Thoracic aorta (tissue), 2 donors: Measurements from ENCODE around the gene DPYD. TPM values are rescaled to one million over a fixed set of nuclear protein-coding genes. Genes with fewer than 3 reads are reported as not detected.

Experiments
- ATAC-seq: fragments of 150-250 bp; one replicate; pipeline ENCODE4 v1.8.0; 2017; ENCODE audit warnings: low read depth; ENCODE audit not compliant: insufficient number of reproducible peaks, low FRiP score
- DNase-seq: peaks from one replicate; pipeline ENCODE4 v3.0.0-alpha.2; 2020; ENCODE audit warnings: low spot score
- H3K27ac ChIP-seq, 2 donors: fragments of 200-600 bp; sonication (generic); 1 replicate in 1 of 2; 2 replicates in 1 of 2; pipeline ENCODE4 v1.5.1; 2016; ENCODE audit warnings: mild to moderate bottlenecking in 2 of 2, moderate library complexity in 2 of 2
- H3K27me3 ChIP-seq: fragments of 200-600 bp; sonication (generic); replicated peaks from 2 replicates; pipeline ENCODE4 v1.6.0; 2016; ENCODE audit warnings: mild to moderate bottlenecking; ENCODE audit not compliant: insufficient read depth
- H3K36me3 ChIP-seq: fragments of 200-600 bp; sonication (generic); one replicate; pipeline ENCODE4 v1.5.1; 2016
- H3K4me1 ChIP-seq, 2 donors: fragments of 200-600 bp; sonication (generic); 1 replicate in 1 of 2; 2 replicates in 1 of 2; pipeline versions ENCODE4 v1.5.1 to v1.6.0; 2016; ENCODE audit warnings: low read depth in 2 of 2, mild to moderate bottlenecking in 1 of 2; ENCODE audit not compliant: control insufficient read depth in 1 of 2
- H3K4me3 ChIP-seq: fragments of 200-600 bp; sonication (generic); 2 replicates; pipeline ENCODE4 v1.5.1; 2016; ENCODE audit warnings: mild to moderate bottlenecking
- H3K9me3 ChIP-seq: fragments of 200-600 bp; sonication (generic); 2 replicates; pipeline ENCODE4 v1.5.1; 2016
- CTCF ChIP-seq: fragments of 200-600 bp; sonication (generic); IDR thresholded peaks from one replicate; pipeline ENCODE4 v1.5.1; 2019; ENCODE audit warnings: antibody characterized with exemption
- total RNA-seq, 2 donors: library from RNA; depleted of rRNA; stranded (reverse); fragments of >200 nt; gene quantifications; one replicate each; pipeline versions ENCODE4 v1.1.0 to v1.2.3, GENCODE V29; 2016

DPYD gene
- total RNA-seq, 2 donors from 2014 or later: 29.1 to 44.2 TPM

- no peak for TF ChIP-seq CTCF
- no peak for DNase-seq
- Histone ChIP-seq H3K36me3 (no peaks in the 10 kb centered on the region), H3K9me3 (no peaks in the 10 kb centered on the region), H3K4me1 (no peaks in the 10 kb centered on the region), H3K27ac (no peak overlapping the region), H3K4me3 (no peak overlapping the region), H3K27me3 (no peaks in the 10 kb centered on the region)
- ATAC-seq: no peak
Observed at GRCh38 chr1:97271916-97272788, 648.7 kb downstream of the DPYD start.

GRCh38 chr1:97270508-97271307 lies 650.1 kb downstream of the DPYD start:
- DNase-seq: no peak
- Histone ChIP-seq H3K27ac (no peak overlapping the region), H3K4me1 (no peaks in the 10 kb centered on the region), H3K4me3 (no peak overlapping the region), H3K9me3 (no peaks in the 10 kb centered on the region), H3K27me3 (no peaks in the 10 kb centered on the region), H3K36me3 (no peaks in the 10 kb centered on the region)
- TF ChIP-seq CTCF: no peak
- no peak for ATAC-seq

GRCh38 chr1:97265630-97266029 lies 655.2 kb downstream of the DPYD start:
- no peak for DNase-seq
- H3K4me1 ChIP-seq: no peaks in the 10 kb centered on the region
- no peak overlapping the region for H3K4me3 ChIP-seq
- no peaks in the 10 kb centered on the region for H3K36me3 ChIP-seq
- no peaks in the 10 kb centered on the region for H3K27me3 ChIP-seq
- ATAC-seq: no peak
- TF ChIP-seq CTCF: no peak
- no peak overlapping the region for H3K27ac ChIP-seq
- H3K9me3 ChIP-seq: no peaks in the 10 kb centered on the region

- no peak for ATAC-seq
- TF ChIP-seq CTCF: no peak
- H3K9me3 ChIP-seq: no peaks in the 10 kb centered on the region
Observed at GRCh38 chr1:97262842-97263241, 658.0 kb downstream of the DPYD start.

GRCh38 chr1:97258597-97258996 lies 662.2 kb downstream of the DPYD start:
- no peak for TF ChIP-seq CTCF
- no peaks in the 10 kb centered on the region for H3K27me3 ChIP-seq
- no peak overlapping the region for H3K27ac ChIP-seq
- no peaks in the 10 kb centered on the region for H3K4me1 ChIP-seq
- ATAC-seq (no peak), DNase-seq (no peak)
- no peaks in the 10 kb centered on the region for H3K36me3 ChIP-seq
- no peaks in the 10 kb centered on the region for H3K9me3 ChIP-seq
- H3K4me3 ChIP-seq: no peak overlapping the region

More at GRCh38 chr1:97262842-97263241, 658.0 kb downstream of the DPYD start:
- no peak for DNase-seq
- no peaks in the 10 kb centered on the region for H3K36me3 ChIP-seq
- H3K27me3 ChIP-seq: no peaks in the 10 kb centered on the region
- H3K4me1 ChIP-seq: no peaks in the 10 kb centered on the region
- H3K4me3 ChIP-seq: no peak overlapping the region
- H3K27ac ChIP-seq: no peak overlapping the region
